CD4-positive, alpha-beta T cell (primary cell): Measurements from ENCODE around the gene SS18. TPM values are rescaled to one million over a fixed set of nuclear protein-coding genes. Genes with fewer than 3 reads are reported as not detected.

Experiments
- ATAC-seq: fragments of 200-7000 bp; cut with Tn5 transposase; one replicate; pipeline ENCODE4 v1.10.0; 2022; ENCODE audit warnings: mild to moderate bottlenecking; ENCODE audit not compliant: poor library complexity
- CTCF ChIA-PET: fragments of 350-600 bp; sonication (Branson Sonifier 250); formaldehyde crosslinking; loops from one replicate; lab custom pipeline; 2021; ENCODE audit warnings: antibody characterized with exemption, inconsistent platforms; lab: Charles Lee
- POLR2A ChIA-PET: fragments of 350-600 bp; sonication (Branson Sonifier 250); formaldehyde crosslinking; loops from one replicate; lab custom pipeline; 2021; ENCODE audit warnings: antibody characterized with exemption, inconsistent platforms; lab: Charles Lee
- DNase-seq, 14 experiments: peaks; one replicate each; pipeline ENCODE4 v3.0.0-alpha.2; 2013 to 2020; ENCODE audit warnings: mixed read lengths in 2 of 14
- H3K27ac ChIP-seq, 2 donors: one replicate each; pipeline versions ENCODE4 v1.5.1 to v1.7.0; 2013; ENCODE audit warnings: low read length in 2 of 2, low read depth in 1 of 2, mild to moderate bottlenecking in 1 of 2
- H3K27me3 ChIP-seq, 2 experiments: 1 replicate in 1 of 2; 2 replicates in 1 of 2; pipeline versions ENCODE4 v1.6.1 to v1.7.0; 2013; ENCODE audit warnings: low read length in 2 of 2, control low read depth in 1 of 2, mild to moderate bottlenecking in 1 of 2, moderate library complexity in 1 of 2; ENCODE audit not compliant: insufficient read depth in 2 of 2, control insufficient read depth in 1 of 2
- H3K36me3 ChIP-seq: one replicate; pipeline ENCODE4 v1.6.1; 2013; ENCODE audit warnings: low read length, control low read depth; ENCODE audit not compliant: insufficient read depth
- H3K4me1 ChIP-seq: one replicate; pipeline ENCODE4 v1.6.1; 2013; ENCODE audit warnings: low read length, control low read depth; ENCODE audit not compliant: insufficient read depth
- H3K4me3 ChIP-seq: one replicate; pipeline ENCODE4 v1.5.1; 2013; ENCODE audit warnings: mild to moderate bottlenecking, low read length, moderate library complexity
- H3K9me3 ChIP-seq, 2 experiments: 1 replicate in 1 of 2; 2 replicates in 1 of 2; pipeline versions ENCODE4 v1.6.1 to v1.7.0; 2013; ENCODE audit warnings: low read length in 2 of 2, mild to moderate bottlenecking in 2 of 2, control low read depth in 1 of 2, moderate library complexity in 1 of 2; ENCODE audit not compliant: control insufficient read depth in 1 of 2, insufficient read depth in 1 of 2
- H3K27ac Mint-ChIP-seq: one replicate; pipeline ENCODE4 v1.8.0; 2020; ENCODE audit warnings: mixed read lengths
- H3K27me3 Mint-ChIP-seq: one replicate; pipeline ENCODE4 v1.8.0; 2021; ENCODE audit warnings: mixed read lengths
- H3K36me3 Mint-ChIP-seq: one replicate; pipeline ENCODE4 v1.8.0; 2021; ENCODE audit warnings: low read depth, mixed read lengths
- H3K4me1 Mint-ChIP-seq: one replicate; pipeline ENCODE4 v1.8.0; 2021; ENCODE audit warnings: low read depth, mixed read lengths
- H3K4me3 Mint-ChIP-seq: one replicate; pipeline ENCODE4 v1.8.0; 2020; ENCODE audit warnings: mild to moderate bottlenecking, mixed read lengths
- H3K9me3 Mint-ChIP-seq: one replicate; pipeline ENCODE4 v1.8.0; 2020; ENCODE audit warnings: mixed read lengths
- intact Hi-C, 2 experiments: fragments of 100-400 bp; cut with DNase I in 1 of 2; cut with micrococcal nuclease in 1 of 2; formaldehyde crosslinking; loops; one replicate each; pipeline versions ENCODE4 v1.15.1 to v1.9.0; 2023 to 2025; cut with DNase I, micrococcal nuclease
- total RNA-seq, 174 experiments: library from RNA in 2 of 174; stranded (reverse) in 2 of 174; gene quantifications; one replicate each; pipeline ENCODE4 v1.2.3 and lab custom pipeline; 2021 to 2026
- TF ChIP-seq, protein P1 (sequence below): fragments of 200-600 bp; IDR thresholded peaks from one replicate; pipeline ENCODE4 v1.8.0; 2022; ENCODE audit warnings: antibody characterized with exemption, mild to moderate bottlenecking

The SS18 gene
- total RNA-seq, 2 experiments from 2014 or later, result 40.4 to 41.7 TPM

DNA sequence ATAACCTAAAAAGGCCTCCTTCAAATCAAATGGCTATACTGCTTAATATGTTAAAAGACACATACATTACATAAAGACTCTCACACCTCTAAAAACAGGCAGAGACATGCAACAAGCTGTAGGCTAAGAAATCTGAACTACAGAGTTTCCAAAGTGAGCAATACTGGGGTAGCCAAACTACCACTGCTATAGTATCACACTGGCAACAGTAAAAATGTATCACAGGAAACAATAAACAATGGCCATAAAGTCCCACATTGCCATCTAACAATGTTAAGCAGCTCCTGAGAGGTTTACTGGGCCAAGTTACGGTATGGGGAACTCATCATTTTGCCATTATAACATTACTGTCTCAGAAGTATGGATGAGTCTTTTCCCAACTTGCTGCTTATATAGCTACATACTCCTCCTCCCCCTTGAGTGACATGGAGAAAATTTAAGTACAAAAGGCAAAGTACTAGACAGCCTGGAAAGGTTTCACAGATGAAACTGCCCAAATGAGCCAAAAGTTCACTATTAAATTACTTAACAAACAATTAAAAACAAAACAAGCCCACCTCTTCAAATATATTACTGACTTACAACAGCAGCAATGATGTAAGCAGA, 50.3 kb downstream of the SS18 start:
- ChIA-PET CTCF (interaction anchor here (0.8 kb wide), 1 partner anchor 14 kb away, joined by 4 read pairs; no protein-coding TSS in a partner anchor), POLR2A (no interaction called here)
- intact Hi-C loops, result no loop called here
- H3K27ac ChIP-seq, result no peak overlapping the region
- TF ChIP-seq, protein P1, sequence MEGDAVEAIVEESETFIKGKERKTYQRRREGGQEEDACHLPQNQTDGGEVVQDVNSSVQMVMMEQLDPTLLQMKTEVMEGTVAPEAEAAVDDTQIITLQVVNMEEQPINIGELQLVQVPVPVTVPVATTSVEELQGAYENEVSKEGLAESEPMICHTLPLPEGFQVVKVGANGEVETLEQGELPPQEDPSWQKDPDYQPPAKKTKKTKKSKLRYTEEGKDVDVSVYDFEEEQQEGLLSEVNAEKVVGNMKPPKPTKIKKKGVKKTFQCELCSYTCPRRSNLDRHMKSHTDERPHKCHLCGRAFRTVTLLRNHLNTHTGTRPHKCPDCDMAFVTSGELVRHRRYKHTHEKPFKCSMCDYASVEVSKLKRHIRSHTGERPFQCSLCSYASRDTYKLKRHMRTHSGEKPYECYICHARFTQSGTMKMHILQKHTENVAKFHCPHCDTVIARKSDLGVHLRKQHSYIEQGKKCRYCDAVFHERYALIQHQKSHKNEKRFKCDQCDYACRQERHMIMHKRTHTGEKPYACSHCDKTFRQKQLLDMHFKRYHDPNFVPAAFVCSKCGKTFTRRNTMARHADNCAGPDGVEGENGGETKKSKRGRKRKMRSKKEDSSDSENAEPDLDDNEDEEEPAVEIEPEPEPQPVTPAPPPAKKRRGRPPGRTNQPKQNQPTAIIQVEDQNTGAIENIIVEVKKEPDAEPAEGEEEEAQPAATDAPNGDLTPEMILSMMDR, result no peak
- Mint-ChIP-seq H3K36me3 (peaks cover 64% of the 10 kb centered on the region), H3K27me3 (no peaks in the 10 kb centered on the region), H3K4me1 (peaks cover 40% of the 10 kb centered on the region), H3K9me3 (no peaks in the 10 kb centered on the region), H3K27ac (peak overlapping the region; percentile 30), H3K4me3 (no peak overlapping the region)
- no peak overlapping the region for H3K4me3 ChIP-seq
- no peaks in the 10 kb centered on the region for H3K4me1 ChIP-seq
- ATAC-seq, result no peak
- DNase-seq, result no peak
- H3K27me3 ChIP-seq, result no peaks in the 10 kb centered on the region
- peaks cover 21% of the 10 kb centered on the region for H3K36me3 ChIP-seq
- H3K9me3 ChIP-seq, result no peaks in the 10 kb centered on the region

DNA sequence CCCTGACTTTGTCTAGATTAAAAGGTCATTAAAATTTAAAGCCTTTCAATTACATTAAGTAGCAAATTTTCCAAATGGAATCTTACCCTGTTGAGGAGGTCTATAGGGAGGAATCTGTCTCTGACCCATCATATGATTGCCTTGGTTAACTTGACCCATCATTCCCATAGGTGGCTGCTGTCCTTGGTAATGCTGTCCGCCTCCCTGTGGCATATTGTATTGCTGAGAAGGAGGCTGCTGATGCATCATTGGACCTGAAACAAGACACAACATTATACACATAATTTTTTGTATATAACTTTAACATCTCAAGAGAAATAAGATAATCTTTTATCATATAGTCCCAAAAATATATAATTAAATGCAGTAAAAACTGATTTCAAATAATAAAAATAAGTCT, 51.2 kb downstream of the SS18 start:
- no peaks in the 10 kb centered on the region for H3K9me3 Mint-ChIP-seq
- Histone ChIP-seq H3K4me1 (no peaks in the 10 kb centered on the region), H3K27ac (no peak overlapping the region), H3K4me3 (no peak overlapping the region), H3K27me3 (no peaks in the 10 kb centered on the region), H3K9me3 (no peaks in the 10 kb centered on the region), H3K36me3 (peaks cover 30% of the 10 kb centered on the region)
- intact Hi-C loops, result loop anchor here in 1 of 2 experiments (10.0 kb wide), 1 partner anchor 46 kb away; no protein-coding TSS in a partner anchor
- H3K4me1 Mint-ChIP-seq, result peaks cover 35% of the 10 kb centered on the region
- H3K36me3 Mint-ChIP-seq, result peaks cover 69% of the 10 kb centered on the region
- TF ChIP-seq, protein P1, result no peak
- H3K27me3 Mint-ChIP-seq, result no peaks in the 10 kb centered on the region
- no peak overlapping the region for H3K27ac Mint-ChIP-seq
- DNase-seq (no peak), ATAC-seq (no peak)
- no peak overlapping the region for H3K4me3 Mint-ChIP-seq
- CTCF ChIA-PET, result no interaction called here
- POLR2A ChIA-PET, result no interaction called here

DNA sequence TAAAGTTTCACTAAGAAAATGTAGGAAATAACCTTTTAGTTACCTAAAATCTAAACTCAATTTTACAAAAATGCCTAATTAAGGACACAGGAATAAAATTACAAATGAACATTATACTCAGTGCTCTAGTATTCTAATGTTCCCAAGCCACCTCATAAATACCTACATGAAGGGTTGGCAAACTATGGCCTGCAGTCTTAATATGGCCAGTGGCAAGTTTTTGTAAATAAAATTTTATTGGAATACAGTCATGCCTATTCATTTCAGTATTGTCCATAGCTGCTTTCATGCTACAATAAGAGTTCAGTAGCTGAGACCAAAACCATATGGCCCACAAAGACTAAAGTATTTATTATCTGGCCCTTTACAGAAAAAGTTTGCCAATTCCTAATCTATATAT, 53.8 kb downstream of the SS18 start:
- Histone ChIP-seq H3K4me1 (no peaks in the 10 kb centered on the region), H3K9me3 (no peaks in the 10 kb centered on the region), H3K4me3 (no peak overlapping the region), H3K27me3 (no peaks in the 10 kb centered on the region), H3K36me3 (peaks cover 55% of the 10 kb centered on the region), H3K27ac (no peak overlapping the region)
- H3K27me3 Mint-ChIP-seq, result no peaks in the 10 kb centered on the region
- no peak overlapping the region for H3K27ac Mint-ChIP-seq
- intact Hi-C loops, result loop anchor here in 1 of 2 experiments (10.0 kb wide), 1 partner anchor 48 kb away; no protein-coding TSS in a partner anchor
- no peaks in the 10 kb centered on the region for H3K9me3 Mint-ChIP-seq
- no peak for DNase-seq
- peaks cover 19% of the 10 kb centered on the region for H3K4me1 Mint-ChIP-seq
- POLR2A ChIA-PET, result no interaction called here
- no peak for ATAC-seq
- CTCF ChIA-PET, result no interaction called here
- no peak overlapping the region for H3K4me3 Mint-ChIP-seq
- TF ChIP-seq, protein P1, result no peak
- peaks cover 87% of the 10 kb centered on the region for H3K36me3 Mint-ChIP-seq
